PC-9 (cell line): ENCODE results near the gene MOCS3. TPM values are rescaled to one million over a fixed set of nuclear protein-coding genes. Genes with fewer than 3 reads are reported as not detected.
"Not testable (repeated sequence)": the region's sequence is repeated elsewhere in the genome, so short reads cannot be mapped to it uniquely, and the experiment has no call there.

Source experiments
- BruUV-seq: library from RNA; stranded (reverse); fragments of 400-500 nt; replicated peaks from 2 replicates; lab custom pipeline; 2021; lab: Mats Ljungman, UMichigan
- CTCF ChIA-PET: fragments of 300-600 bp; sonication (Branson Sonifier 250); formaldehyde crosslinking; loops from one replicate; lab custom pipeline; 2022; ENCODE audit warnings: antibody characterized with exemption; lab: Charles Lee
- POLR2A ChIA-PET: fragments of 300-600 bp; sonication (Branson Sonifier 250); formaldehyde crosslinking; loops from one replicate; lab custom pipeline; 2022; ENCODE audit warnings: antibody characterized with exemption; ENCODE audit not compliant: unreplicated experiment; lab: Charles Lee
- DNase-seq, 2 experiments: peaks; one replicate each; pipeline versions ENCODE4 v3.0.0 to v3.0.0-alpha.2; 2015 to 2022; ENCODE audit warnings: mixed read lengths in 1 of 2
- H2AFZ ChIP-seq: fragments of 200-600 bp; sonication (generic); 2 replicates; pipeline ENCODE4 v1.8.1; 2017; ENCODE audit warnings: antibody characterized with exemption
- H3F3A ChIP-seq: fragments of 200-600 bp; sonication (generic); 2 replicates; pipeline ENCODE4 v1.8.1; 2017; ENCODE audit warnings: antibody characterized with exemption, mild to moderate bottlenecking, low read depth; ENCODE audit not compliant: insufficient read depth
- H3K27ac ChIP-seq: fragments of 200-600 bp; sonication (generic); 2 replicates; pipeline ENCODE4 v1.6.1; 2016; ENCODE audit warnings: mixed run types
- H3K27me3 ChIP-seq: fragments of 200-600 bp; sonication (generic); 2 replicates; pipeline ENCODE4 v1.6.1; 2016; ENCODE audit warnings: low read depth, mixed run types; ENCODE audit not compliant: insufficient read depth
- H3K36me3 ChIP-seq: fragments of 200-600 bp; sonication (generic); 2 replicates; pipeline ENCODE4 v1.6.1; 2016; ENCODE audit warnings: low read depth, mixed run types
- H3K4me1 ChIP-seq: fragments of 200-600 bp; sonication (generic); replicated peaks from 2 replicates; pipeline ENCODE4 v1.6.1; 2016; ENCODE audit warnings: mixed run types; ENCODE audit not compliant: insufficient read depth
- H3K4me2 ChIP-seq: fragments of 200-600 bp; sonication (generic); 2 replicates; pipeline ENCODE4 v1.6.1; 2017; ENCODE audit warnings: mixed run types
- H3K4me3 ChIP-seq: fragments of 200-600 bp; sonication (generic); 2 replicates; pipeline ENCODE4 v1.6.1; 2016; ENCODE audit warnings: mixed run types
- H3K79me2 ChIP-seq: fragments of 200-600 bp; sonication (generic); 2 replicates; pipeline ENCODE4 v1.6.1; 2017; ENCODE audit warnings: low read depth, mixed run types
- H3K9me2 ChIP-seq: fragments of 200-600 bp; sonication (generic); 2 replicates; pipeline ENCODE4 v1.8.1; 2017; ENCODE audit warnings: mild to moderate bottlenecking; ENCODE audit not compliant: insufficient read depth
- H3K9me3 ChIP-seq: fragments of 200-600 bp; sonication (generic); 2 replicates; pipeline ENCODE4 v1.8.1; 2016; ENCODE audit warnings: low read depth; ENCODE audit not compliant: insufficient read depth
- H4K20me1 ChIP-seq: fragments of 200-600 bp; sonication (generic); 2 replicates; pipeline ENCODE4 v1.8.1; 2017; ENCODE audit not compliant: insufficient read depth
- CTCF ChIP-seq: fragments of 200-600 bp; sonication (generic); conservative IDR thresholded peaks from 2 replicates; pipeline ENCODE4 v1.6.1; 2017; ENCODE audit warnings: mixed run types, antibody characterized with exemption, mild to moderate bottlenecking, moderate library complexity
- EZH2 ChIP-seq: fragments of 200-600 bp; sonication (generic); IDR thresholded peaks from 2 replicates; pipeline ENCODE4 v1.8.0; 2017; ENCODE audit warnings: antibody characterized with exemption, low read depth
- intact Hi-C: fragments of 100-400 bp; cut with micrococcal nuclease; formaldehyde crosslinking; loops from one replicate; pipeline ENCODE4 v1.10.0; 2022; ENCODE audit not compliant: unreplicated experiment
- total RNA-seq: library from RNA; stranded (reverse); gene quantifications from 2 replicates; pipeline ENCODE4 v1.2.3, GENCODE V29; 2021

The MOCS3 gene
- total RNA-seq, 1 experiment from 2014 or later, result 4.8 TPM

- CTCF ChIA-PET, result no interaction called here
- intact Hi-C loops, result no loop called here
- no peak overlapping the region for H3K27ac ChIP-seq
- peaks cover 9% of the 10 kb centered on the region; the same call in 1 of the 2 replicates for H3K27me3 ChIP-seq
- H3K36me3 ChIP-seq, result no peaks in the 10 kb centered on the region
- peaks cover 7% of the 10 kb centered on the region for H3K4me1 ChIP-seq
- no peak overlapping the region for H2AFZ ChIP-seq
- POLR2A ChIA-PET, result no interaction called here
- no peaks in the 10 kb centered on the region for H3K79me2 ChIP-seq
- peaks cover 13% of the 10 kb centered on the region for H3F3A ChIP-seq
- TF ChIP-seq CTCF (no peak), EZH2 (no peak)
- no peaks in the 10 kb centered on the region for H3K9me3 ChIP-seq
- H3K4me3 ChIP-seq, result no peak overlapping the region
- H3K4me2 ChIP-seq, result no peak overlapping the region
- no peaks in the 10 kb centered on the region for H3K9me2 ChIP-seq
- DNase-seq, result no peak
- H4K20me1 ChIP-seq, result no peaks in the 10 kb centered on the region
- no TSS peak for BruUV-seq
Measured at GRCh38 chr20:50975701-50976330, 17.2 kb downstream of the MOCS3 start.

GRCh38 chr20:50977066-50978021 is 18.7 kb downstream of the MOCS3 start:
- CTCF ChIA-PET, result no interaction called here
- Histone ChIP-seq H3K27me3 (peaks cover 9% of the 10 kb centered on the region; the same call in 1 of the 2 replicates), H4K20me1 (no peaks in the 10 kb centered on the region), H3K36me3 (no peaks in the 10 kb centered on the region), H3K27ac (no peak overlapping the region), H3K4me1 (peaks cover 7% of the 10 kb centered on the region), H3K4me3 (no peak overlapping the region), H3K79me2 (no peaks in the 10 kb centered on the region), H3K9me2 (no peaks in the 10 kb centered on the region), H2AFZ (no peak overlapping the region), H3F3A (peaks cover 14% of the 10 kb centered on the region), H3K4me2 (no peak overlapping the region), H3K9me3 (no peaks in the 10 kb centered on the region)
- POLR2A ChIA-PET, result no interaction called here
- intact Hi-C loops, result no loop called here
- no peak for TF ChIP-seq CTCF
- no peak for TF ChIP-seq EZH2
- BruUV-seq, result no TSS peak
- DNase-seq, result peak in 1 of 2 experiments; percentile 29

- intact Hi-C loops, H4K20me1 ChIP-seq, H3K4me3 ChIP-seq, H3K9me2 ChIP-seq, H3K4me2 ChIP-seq, H3K79me2 ChIP-seq, H2AFZ ChIP-seq, H3K36me3 ChIP-seq, H3K9me3 ChIP-seq, POLR2A ChIA-PET, H3K27me3 ChIP-seq, CTCF ChIA-PET, BruUV-seq, H3K27ac ChIP-seq, DNase-seq, H3K4me1 ChIP-seq: not testable (repeated sequence)
- peaks cover 14% of the 10 kb centered on the region for H3F3A ChIP-seq
Measured at GRCh38 chr20:50978533-50978932, 19.9 kb downstream of the MOCS3 start.
